Measurements from ENCODE around the gene IL9. TPM values are rescaled to one million over a fixed set of nuclear protein-coding genes. Genes with fewer than 3 reads are reported as not detected.

IL9 gene
- total RNA-seq, 1 experiment from 2014 or later = not detected

GRCh38 chr5:135881819-135882218 lies 13.8 kb downstream of the IL9 start:
- Histone ChIP-seq H3K4me3 (ENCODE audit: low read depth, low read length, poor library complexity, severe bottlenecking) (no peak overlapping the region), H3K27ac (ENCODE audit: low read depth, low read length, poor library complexity, severe bottlenecking) (no peak overlapping the region), H3K27me3 (replicated peaks; ENCODE audit: insufficient read depth, low read depth, low read length, poor library complexity) (peaks cover 34% of the 10 kb centered on the region), H3K9me3 (ENCODE audit: low read depth, low read length, poor library complexity, severe bottlenecking) (no peaks in the 10 kb centered on the region), H3K36me3 (ENCODE audit: insufficient read depth, low read length, poor library complexity, severe bottlenecking) (no peaks in the 10 kb centered on the region), H3K4me1 (ENCODE audit: insufficient read depth, low read length, poor library complexity, severe bottlenecking) (no peaks in the 10 kb centered on the region)
- ChIA-PET POLR2A (ENCODE audit: low non-redundant PET) (interaction anchor here (0.6 kb wide), 1 partner anchor 9 kb away, joined by 3 read pairs; no protein-coding TSS in a partner anchor), CTCF (no interaction called here)
- BruUV-seq (replicated peaks) = no TSS peak
- TF ChIP-seq EZH2 (IDR thresholded peaks at IDR 0.05; ENCODE audit: borderline replicate concordance, low read depth, low read length, poor library complexity, severe bottlenecking) = no peak
- TF ChIP-seq, protein P1, sequence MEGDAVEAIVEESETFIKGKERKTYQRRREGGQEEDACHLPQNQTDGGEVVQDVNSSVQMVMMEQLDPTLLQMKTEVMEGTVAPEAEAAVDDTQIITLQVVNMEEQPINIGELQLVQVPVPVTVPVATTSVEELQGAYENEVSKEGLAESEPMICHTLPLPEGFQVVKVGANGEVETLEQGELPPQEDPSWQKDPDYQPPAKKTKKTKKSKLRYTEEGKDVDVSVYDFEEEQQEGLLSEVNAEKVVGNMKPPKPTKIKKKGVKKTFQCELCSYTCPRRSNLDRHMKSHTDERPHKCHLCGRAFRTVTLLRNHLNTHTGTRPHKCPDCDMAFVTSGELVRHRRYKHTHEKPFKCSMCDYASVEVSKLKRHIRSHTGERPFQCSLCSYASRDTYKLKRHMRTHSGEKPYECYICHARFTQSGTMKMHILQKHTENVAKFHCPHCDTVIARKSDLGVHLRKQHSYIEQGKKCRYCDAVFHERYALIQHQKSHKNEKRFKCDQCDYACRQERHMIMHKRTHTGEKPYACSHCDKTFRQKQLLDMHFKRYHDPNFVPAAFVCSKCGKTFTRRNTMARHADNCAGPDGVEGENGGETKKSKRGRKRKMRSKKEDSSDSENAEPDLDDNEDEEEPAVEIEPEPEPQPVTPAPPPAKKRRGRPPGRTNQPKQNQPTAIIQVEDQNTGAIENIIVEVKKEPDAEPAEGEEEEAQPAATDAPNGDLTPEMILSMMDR (conservative IDR thresholded peaks at IDR 0.05; ENCODE audit: low read depth, low read length) = no peak
- intact Hi-C loops (cut with micrococcal nuclease; ENCODE audit: unreplicated experiment) = loop anchor here (10.0 kb wide), 1 partner anchor 893 kb away; no protein-coding TSS in a partner anchor
- no peak for DNase-seq (ENCODE audit: low spot score)

- TF ChIP-seq, protein P1 (conservative IDR thresholded peaks at IDR 0.05; ENCODE audit: low read depth, low read length) = no peak
- no peak for TF ChIP-seq EZH2 (IDR thresholded peaks at IDR 0.05; ENCODE audit: borderline replicate concordance, low read depth, low read length, poor library complexity, severe bottlenecking)
- DNase-seq (ENCODE audit: low spot score) = no peak
- Histone ChIP-seq H3K4me3 (ENCODE audit: low read depth, low read length, poor library complexity, severe bottlenecking) (no peak overlapping the region), H3K27ac (ENCODE audit: low read depth, low read length, poor library complexity, severe bottlenecking) (no peak overlapping the region), H3K4me1 (ENCODE audit: insufficient read depth, low read length, poor library complexity, severe bottlenecking) (no peaks in the 10 kb centered on the region), H3K27me3 (replicated peaks; ENCODE audit: insufficient read depth, low read depth, low read length, poor library complexity) (peaks cover 34% of the 10 kb centered on the region), H3K9me3 (ENCODE audit: low read depth, low read length, poor library complexity, severe bottlenecking) (no peaks in the 10 kb centered on the region), H3K36me3 (ENCODE audit: insufficient read depth, low read length, poor library complexity, severe bottlenecking) (no peaks in the 10 kb centered on the region)
- ChIA-PET CTCF (no interaction called here), POLR2A (ENCODE audit: low non-redundant PET) (no interaction called here)
- no TSS peak for BruUV-seq (replicated peaks)
- intact Hi-C loops (cut with micrococcal nuclease; ENCODE audit: unreplicated experiment) = loop anchor here (10.0 kb wide), 1 partner anchor 894 kb away; no protein-coding TSS in a partner anchor
Measured at GRCh38 chr5:135881244-135881643, 14.4 kb downstream of the IL9 start.

GRCh38 chr5:135880801-135881200 lies 14.8 kb downstream of the IL9 start:
- CTCF ChIA-PET = no interaction called here
- BruUV-seq (replicated peaks) = no TSS peak
- Histone ChIP-seq H3K4me1 (ENCODE audit: insufficient read depth, low read length, poor library complexity, severe bottlenecking) (no peaks in the 10 kb centered on the region), H3K4me3 (ENCODE audit: low read depth, low read length, poor library complexity, severe bottlenecking) (no peak overlapping the region), H3K27me3 (replicated peaks; ENCODE audit: insufficient read depth, low read depth, low read length, poor library complexity) (peaks cover 34% of the 10 kb centered on the region), H3K9me3 (ENCODE audit: low read depth, low read length, poor library complexity, severe bottlenecking) (no peaks in the 10 kb centered on the region), H3K36me3 (ENCODE audit: insufficient read depth, low read length, poor library complexity, severe bottlenecking) (no peaks in the 10 kb centered on the region), H3K27ac (ENCODE audit: low read depth, low read length, poor library complexity, severe bottlenecking) (no peak overlapping the region)
- no peak for DNase-seq (ENCODE audit: low spot score)
- TF ChIP-seq, protein P1 (conservative IDR thresholded peaks at IDR 0.05; ENCODE audit: low read depth, low read length) = no peak
- POLR2A ChIA-PET (ENCODE audit: low non-redundant PET) = no interaction called here
- intact Hi-C loops (cut with micrococcal nuclease; ENCODE audit: unreplicated experiment) = loop anchor here (10.0 kb wide), 1 partner anchor 894 kb away; no protein-coding TSS in a partner anchor

Measured in A673 (cell line).